Measurements from ENCODE around the gene NEGR1.

Gene NEGR1

DNA sequence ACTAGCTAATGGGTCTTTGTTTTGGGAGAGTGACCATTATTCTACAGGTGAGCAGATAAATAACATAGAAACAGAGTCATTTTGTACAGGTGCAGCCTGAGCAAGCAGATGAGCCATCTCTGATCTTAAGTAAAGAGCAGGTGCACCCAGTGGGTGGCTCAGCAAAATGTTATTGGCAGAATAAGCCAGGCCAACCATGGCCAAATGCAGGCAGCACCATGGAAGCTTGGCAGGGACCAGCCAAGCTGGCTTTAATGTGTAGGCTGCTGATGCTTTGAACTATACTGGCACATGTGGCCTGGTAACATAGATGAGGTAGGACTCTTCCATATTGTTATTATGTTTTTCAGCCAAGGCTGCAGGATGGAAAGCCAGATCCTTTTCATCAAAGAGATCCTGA lies 648.2 kb downstream of the NEGR1 start:
- no peak for DNase-seq (ENCODE audit: low read depth in 2 of 2)

DNA sequence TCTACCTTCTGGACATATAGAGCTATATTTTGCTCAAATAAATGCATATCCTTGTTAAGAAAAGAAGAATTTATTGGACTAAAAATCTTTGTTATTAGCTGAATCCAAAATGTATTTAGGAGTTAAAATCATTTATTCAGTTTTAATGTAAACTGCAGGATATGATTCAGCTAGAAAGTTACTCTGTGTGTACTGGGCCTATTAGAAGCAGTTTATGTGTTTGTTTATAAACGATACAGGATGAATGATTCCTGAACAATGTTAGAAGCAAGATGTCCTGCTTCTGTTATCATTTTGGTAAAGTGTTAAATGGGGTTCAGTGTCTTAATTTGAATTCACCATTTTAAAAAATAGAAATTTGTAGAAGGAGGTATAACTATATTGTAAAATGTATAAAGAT lies 652.3 kb downstream of the NEGR1 start:
- DNase-seq (ENCODE audit: low read depth in 2 of 2): no peak

DNA sequence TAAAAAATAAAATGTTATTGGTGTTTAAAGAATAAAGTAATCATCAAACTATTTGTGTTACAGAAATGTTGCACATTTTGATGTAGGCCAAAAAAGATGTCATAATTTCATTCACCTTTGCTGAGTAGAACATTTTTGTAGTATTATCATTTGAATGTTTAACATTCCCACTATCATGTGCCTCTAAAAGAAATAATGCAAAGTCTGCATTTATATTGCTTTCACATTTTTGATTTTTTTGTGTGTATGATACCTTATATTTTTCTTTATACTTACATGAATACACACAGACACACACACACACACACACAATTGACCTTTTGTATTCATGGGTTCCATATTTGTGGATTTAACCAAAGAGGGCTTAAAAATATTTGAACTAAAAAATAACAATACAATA lies 657.3 kb downstream of the NEGR1 start:
- no peak for DNase-seq (ENCODE audit: low read depth in 2 of 2)

DNA sequence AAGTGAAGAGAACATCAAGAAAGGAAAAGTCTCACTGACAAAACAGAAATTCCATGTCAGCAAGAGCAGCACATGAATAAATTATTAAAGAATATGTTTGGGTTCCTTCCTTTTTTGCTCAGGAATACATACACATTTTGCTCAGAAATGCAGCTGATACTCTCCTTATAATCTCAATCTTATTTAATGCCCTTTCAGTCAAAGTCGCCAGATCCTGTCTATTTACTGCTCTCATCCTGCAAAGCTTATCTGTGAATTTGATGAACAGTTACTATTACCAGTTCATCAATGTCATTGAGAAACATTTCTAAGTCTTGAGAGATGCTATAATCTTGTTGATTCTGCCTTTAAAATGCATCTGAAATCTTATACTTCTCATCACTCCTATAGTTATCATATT lies 658.5 kb downstream of the NEGR1 start:
- DNase-seq (ENCODE audit: low read depth in 2 of 2): no peak

DNA sequence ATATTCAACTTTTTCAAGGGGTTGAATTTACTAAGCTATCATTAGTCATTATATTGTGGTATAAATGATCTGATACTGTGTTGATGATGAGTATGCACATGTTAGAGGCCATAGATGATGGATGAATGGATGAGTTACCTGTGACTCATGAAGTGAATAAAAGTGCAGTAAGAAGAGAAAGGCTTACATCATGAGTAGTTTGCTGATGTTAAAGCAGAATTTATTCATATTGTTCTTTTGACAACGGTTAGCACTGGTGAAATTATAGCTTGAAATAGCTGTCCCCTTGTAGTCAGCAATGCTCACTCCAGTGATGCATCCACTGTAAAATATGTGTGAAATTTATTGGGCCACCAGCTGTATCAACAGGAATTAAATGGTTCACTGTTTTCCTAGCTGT lies 660.6 kb downstream of the NEGR1 start:
- no peak for DNase-seq (ENCODE audit: low read depth in 2 of 2)

DNA sequence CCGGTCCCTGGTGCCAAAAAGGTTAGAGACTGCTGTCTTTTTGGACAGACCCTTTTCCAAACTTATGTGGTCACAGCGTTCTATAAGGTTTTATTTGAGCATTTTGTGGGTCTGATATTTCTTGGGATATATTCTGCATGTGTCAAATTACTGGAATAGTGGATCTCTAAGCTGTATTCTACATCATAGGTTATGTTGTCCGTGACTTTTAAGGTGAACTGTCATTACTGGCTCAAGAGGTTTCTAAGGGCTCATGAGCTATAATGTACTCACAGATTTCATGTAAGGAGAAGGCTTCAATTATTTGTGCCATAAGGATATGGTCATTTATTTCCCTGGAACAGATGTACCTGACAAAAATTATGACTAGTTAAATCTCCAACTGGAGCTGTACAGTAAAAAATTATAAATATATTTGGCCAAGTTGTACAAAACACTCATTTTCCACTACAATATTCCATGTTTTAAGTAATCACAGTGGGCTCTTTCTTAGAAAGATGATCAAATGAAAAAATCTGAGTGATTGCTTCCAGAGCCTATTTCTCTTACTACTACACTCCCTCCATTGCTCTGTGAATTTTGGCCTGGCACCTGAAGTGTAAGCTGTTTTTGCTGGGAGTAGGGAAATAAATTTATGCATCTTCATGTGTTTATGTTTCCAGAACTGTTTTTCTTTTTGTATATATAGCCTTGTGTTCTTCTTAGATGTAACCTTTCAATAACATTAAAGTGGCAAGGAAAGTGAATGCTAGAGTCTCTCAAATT lies 663.4 kb downstream of the NEGR1 start:
- DNase-seq (ENCODE audit: low read depth in 2 of 2): no peak

DNA sequence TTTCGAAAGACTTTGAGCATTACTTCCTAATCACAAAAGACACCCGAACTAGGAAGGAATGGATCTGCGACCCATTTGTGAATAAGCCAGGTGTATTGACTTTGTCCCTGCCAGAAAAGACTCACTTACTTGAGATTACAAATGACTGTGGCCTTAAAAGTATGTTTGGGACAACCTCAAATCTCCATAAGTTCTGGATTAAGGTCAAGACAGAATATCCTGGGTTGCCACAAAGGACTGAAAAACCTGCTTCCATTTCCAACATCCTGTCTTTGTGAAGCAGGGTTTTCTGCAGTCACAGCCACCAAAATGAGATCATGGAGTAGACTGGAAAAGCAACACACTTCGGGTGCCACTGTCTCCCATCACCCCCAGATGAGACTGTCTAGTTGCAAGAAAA lies 664.1 kb downstream of the NEGR1 start:
- no peak for DNase-seq (ENCODE audit: low read depth in 2 of 2)

DNA sequence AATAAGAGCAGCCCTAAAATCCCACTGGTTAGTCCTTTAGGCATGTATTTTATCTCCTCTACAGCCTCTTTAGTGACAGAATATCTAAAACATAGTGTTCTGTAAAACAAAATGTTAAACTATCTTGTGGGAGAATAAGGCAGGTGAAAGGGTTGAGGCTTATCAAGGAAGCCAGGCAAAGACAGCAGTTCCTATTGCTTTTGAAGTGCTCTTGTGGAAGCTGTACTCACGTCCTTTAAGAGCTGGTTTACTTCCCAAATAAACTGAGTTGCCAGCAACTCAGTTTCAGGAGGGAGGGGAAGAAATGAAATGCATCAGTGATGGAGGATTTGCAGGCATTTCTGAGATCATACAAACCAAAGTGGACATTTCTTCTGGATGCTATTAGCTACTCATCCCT lies 671.9 kb downstream of the NEGR1 start:
- DNase-seq (ENCODE audit: low read depth in 2 of 2): no peak

DNA sequence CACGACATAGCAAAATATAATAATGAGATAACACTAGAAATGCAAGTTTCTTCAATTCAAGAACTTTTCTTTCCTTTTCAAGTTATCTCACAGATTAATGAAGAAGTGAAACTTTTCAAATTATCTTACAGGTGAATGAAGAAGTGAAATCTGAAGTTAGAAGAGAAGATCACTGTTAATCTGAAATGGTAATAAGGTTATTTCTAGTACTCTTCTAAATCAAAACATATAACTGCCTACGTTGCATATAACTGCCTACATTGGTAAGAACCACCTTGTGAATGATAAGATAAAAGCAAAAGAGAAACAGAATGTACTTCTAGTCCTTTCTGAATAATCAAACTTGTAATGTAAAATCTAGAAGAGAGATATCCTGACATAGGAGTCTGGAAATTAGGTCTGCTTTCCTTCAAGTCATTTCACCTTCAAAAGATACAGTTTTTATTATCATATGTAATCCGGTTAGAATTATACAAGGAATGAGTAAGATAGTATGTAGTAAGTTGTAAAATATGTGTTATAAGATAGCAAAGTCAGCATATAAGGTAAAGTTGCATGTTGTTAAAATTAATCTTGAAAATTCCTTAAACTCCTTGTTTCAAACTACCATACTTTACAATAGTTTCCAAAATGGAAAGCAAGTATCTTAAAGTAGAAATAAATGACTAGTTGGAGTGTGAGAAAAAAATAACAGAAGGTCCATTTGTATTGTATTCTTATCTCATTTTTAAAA lies 679.1 kb downstream of the NEGR1 start:
- DNase-seq (ENCODE audit: low read depth in 2 of 2): no peak

DNA sequence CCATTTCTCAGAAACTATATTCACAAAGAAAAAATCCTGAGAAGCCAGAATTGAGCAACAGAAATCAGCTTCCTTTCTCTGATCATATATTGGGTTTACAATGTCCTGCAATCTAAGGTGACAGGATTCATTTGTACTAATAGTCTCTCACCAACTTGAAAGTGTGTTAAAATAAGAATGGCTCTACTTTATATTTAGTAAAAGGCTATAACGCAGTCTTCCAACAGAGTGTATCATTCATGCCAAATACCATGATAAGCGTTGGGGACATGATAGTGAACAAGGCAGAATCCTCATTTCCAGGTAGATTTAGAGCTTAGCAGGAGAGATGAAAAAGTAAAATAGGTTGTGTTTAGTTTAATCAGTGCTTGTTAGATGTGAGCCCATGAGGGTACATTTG lies 682.3 kb downstream of the NEGR1 start:
- no peak for DNase-seq (ENCODE audit: low read depth in 2 of 2)

DNA sequence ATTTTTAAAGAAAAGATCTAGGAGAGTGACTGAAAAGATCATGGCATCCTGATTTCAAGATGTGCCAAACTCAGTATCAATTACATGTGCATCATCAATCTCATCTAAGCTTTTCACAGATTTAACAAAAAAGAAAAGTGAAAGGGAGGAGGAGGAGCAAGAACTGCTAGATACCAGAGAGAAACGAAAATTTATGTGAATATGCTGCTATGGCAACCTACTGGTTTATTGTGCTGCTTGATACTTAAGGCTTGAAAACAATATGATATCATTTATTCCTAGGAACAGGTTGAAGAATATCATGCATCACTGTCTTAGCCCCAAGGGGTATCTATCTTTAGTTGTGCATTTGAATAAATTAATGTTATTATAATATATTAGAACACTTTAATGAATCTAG lies 683.0 kb downstream of the NEGR1 start:
- no peak for DNase-seq (ENCODE audit: low read depth in 2 of 2)

DNA sequence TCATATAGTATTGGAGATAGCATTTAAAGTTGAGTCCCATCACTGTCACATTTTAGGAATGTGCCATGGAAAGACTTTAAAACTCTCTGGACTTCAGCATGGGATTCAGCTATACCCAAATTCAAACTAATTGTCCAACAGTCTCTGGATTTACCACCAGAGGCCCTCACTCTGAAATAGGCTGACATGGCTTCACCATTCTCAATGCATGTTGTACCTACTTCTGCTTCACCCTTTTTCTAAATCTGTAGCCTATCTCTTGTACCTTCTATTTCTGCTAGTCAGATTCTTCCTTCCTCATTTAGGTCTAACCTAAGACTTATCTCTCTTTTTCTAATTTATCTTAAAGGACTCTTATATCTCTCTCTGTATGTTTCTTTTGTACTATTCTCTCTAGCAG lies 688.8 kb downstream of the NEGR1 start:
- DNase-seq (ENCODE audit: low read depth in 2 of 2): no peak

DNA sequence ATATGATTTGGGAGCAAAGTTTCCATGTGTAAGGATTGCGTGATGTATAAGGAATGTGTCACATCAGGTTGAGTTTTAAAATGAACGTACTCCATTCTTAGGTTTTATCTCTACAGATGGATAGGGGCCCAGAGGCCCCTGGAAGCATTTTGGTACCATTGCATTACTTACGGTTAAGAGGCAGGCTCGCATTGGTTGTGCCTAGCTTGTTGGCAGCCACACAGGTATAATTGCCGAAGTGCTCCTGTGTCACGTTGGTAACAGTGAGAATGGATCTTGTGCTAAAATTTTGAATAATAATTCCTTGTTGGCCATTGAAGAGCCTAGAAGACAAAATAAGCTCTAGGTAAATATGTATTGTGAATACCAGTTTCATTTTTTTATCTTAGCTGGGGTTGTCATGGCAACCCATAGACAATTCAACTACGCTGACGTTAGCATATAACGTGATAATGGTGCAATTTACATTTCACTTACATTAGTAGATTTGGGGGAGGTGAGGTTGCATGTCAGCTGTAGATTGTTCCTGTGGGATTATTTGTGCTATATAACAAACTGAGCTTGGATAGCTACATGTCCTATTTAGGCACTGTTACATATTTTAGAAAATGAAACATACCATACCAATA lies 689.6 kb downstream of the NEGR1 start:
- DNase-seq (ENCODE audit: low read depth in 2 of 2): no peak

DNA sequence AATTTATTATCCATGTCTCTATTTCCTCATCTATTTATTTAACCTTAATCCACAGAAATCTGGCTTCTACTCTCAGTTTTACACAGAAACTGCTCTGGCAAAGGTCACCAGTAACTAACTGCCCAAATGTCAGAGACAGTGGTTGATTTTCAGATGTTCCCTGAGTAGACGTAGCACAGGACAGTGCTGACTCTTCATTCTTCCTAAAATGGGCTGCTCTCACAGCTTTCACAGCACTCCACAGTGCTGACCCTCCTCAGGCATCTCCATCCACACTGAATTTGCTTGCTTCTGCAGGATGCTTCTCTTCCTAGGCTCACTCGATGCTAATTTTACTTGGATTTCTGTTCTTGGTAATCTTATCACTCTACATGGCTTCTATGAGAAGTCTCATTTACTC lies 693.3 kb downstream of the NEGR1 start:
- no peak for DNase-seq (ENCODE audit: low read depth in 2 of 2)

DNA sequence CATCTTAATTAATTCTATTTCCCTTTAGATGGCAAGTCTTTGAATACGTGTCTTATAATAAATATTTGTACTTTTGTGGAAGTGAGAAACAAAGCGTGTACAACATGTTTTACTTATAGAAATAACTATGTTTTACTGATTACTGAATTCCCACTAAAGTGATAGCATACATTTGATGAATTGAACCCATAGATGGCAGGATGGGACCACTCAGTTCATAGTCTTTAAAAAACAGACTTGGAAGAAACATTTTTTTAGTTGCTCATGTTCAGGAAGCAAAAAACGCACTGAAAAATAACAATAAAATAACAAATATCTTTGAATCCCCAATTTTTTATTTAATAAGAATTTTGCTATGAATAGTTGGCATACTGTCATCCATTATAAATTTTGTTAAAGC lies 694.4 kb downstream of the NEGR1 start:
- no peak for DNase-seq (ENCODE audit: low read depth in 2 of 2)

DNA sequence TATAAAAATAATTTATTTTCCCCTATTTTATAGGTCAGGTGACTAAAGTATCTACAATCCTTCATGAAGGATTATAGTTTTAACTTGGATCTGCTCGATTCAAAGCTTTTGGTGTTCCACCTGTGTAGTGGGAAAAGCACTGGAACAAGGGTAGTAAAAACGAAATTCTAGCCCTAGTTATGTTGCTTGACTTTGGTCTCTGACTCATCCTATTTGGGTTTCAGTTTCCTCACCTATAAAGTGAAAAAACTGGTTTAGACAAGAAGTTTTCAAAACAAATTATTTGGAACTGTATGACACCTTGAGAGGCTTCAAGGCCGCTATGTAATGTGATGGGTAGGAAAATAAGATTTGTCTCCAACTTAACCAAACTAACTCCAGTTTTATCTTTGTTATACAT lies 696.3 kb downstream of the NEGR1 start:
- DNase-seq (ENCODE audit: low read depth in 2 of 2): no peak

DNA sequence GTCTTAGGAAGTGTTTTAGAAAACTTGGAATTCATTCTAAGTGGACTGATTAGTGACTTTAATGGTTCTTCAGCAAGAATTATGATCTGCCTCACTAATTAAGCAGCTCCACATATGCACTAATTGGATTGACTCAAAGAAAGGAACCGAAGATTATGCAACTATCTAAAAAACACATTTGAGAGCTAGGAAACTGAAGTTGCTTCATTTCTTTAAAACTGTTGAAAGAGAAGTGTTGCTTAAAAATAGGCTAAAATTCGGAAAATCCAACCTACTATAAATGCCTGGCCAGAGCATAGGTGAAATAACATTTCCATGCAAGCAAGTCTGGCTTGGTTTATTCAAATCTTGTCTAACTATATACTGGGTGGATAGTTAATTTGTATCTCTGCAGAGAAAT lies 698.6 kb downstream of the NEGR1 start:
- DNase-seq (ENCODE audit: low read depth in 2 of 2): no peak

DNA sequence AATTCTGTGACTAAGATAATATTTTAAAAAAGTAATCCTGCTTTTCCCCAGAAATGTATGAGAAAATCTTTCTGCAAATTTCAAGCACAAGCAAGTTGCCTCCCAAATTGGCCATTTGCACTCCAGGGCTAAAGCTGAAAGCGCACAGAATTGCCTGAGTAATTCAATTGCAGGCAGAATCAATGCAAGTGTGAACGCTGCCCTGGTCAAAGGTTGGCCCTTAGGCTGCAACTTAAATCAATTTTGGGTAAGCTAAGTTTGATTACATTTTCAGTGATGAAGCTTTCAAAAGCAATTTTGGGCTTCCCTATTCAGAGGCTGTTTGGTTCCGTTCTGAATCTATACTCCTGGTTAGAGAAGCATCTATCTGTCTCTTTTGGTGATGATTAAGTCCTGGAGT lies 699.7 kb downstream of the NEGR1 start:
- no peak for DNase-seq (ENCODE audit: low read depth in 2 of 2)

DNA sequence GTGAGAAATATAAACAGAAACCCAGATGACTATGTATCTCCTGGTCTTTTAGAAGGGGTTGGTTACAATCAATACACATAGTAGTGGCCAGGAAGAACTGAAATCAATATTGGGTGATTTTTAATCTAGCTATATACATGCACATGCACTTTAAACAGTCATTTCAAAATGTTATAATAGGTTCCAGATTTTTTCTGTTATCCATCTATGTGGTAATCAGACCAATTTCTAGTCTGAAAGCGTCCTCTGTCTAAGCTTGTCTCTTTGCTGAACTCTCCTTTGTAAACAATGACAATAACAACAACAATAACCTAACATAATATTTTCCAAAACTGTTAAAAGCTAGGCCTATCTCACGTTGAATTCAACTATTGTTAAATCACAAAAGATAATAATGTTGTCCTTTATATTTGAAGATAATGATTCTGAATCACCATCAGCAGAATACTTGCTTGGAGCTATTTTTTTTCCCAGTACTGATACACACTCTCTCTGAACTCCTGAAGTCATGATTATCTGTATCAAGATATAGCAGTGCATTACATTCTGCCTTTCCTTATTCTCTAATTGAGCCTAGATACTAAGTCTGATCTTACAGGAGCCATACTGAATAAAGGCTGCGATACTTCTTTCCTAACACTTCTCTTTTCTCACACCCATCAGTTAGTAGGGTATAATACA lies 704.7 kb downstream of the NEGR1 start:
- DNase-seq (ENCODE audit: low read depth in 2 of 2): no peak

DNA sequence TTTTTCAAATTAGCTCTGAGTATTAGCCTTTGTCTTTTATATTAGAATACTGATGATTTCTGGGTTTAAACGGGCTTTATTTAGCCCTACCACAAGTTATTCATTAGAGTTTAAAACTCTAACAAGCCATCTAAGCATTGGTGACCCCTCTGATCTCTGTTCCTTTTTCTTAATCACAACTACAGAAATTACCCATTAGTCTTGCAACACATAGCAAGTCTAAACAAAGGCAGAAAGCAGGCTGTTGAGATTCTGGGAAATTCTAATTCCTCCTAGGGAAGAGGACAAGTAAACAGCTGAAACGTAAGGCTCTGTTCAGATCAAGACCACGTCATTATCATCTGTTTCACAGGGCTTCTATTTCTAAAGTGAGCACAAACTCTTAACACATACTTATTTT lies 710.3 kb downstream of the NEGR1 start:
- no peak for DNase-seq (ENCODE audit: low read depth in 2 of 2)

DNA sequence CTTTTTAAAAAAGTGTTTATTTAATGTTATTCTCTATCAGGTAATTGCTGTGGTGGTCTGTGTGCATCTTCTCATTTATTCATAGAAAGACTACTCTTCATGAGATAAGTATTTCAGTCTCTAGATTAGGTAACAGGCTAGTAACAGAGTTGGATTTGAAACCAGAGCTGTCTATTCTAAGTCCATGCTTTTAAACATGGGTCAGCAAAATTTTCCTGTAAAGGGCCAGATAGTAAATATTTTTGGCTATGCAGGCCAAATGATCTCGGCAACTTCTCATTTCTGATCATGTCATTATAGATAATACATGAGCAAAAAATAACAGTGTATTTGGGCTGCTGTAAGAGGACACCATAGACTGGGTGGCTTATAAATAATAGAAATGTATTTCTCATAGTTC lies 715.9 kb downstream of the NEGR1 start:
- no peak for DNase-seq (ENCODE audit: low read depth in 2 of 2)

DNA sequence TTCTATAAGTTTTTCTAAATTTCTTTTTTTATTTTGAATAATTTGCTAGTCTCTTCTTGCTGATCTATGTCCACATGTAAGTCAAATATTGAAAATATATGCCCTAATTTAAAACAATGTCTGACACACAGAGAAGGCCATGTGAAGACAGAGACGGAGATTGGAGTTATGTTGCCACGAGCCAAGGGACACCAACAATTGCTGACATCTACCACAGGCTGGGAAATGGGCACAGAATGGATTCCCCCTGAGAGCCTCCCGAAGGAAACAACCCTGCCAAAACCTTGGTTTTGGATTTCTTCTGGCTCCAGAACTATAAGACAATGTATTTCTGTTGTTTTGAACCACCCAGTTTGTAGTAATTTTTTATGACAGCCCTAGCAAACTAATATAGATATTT lies 716.5 kb downstream of the NEGR1 start:
- DNase-seq (ENCODE audit: low read depth in 2 of 2): no peak

DNA sequence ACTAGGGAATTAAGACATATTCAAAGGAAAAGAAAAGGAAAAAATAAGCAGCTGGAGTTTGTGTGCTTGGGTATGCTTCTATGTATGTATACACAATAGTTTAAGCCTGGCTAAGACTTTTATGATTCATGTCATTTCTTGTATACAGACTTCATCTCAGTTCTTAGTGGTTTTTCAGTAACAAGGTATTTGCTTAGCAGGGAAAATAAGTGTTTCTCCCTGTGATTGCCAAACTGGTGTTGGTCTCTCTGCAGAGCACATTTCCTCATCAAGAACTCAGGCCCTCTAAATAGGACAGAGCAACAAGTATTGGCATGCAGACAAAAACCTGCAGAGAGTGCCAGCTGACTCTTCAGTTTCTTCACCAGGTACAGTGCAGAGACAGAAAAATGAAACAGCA lies 717.1 kb downstream of the NEGR1 start:
- no peak for DNase-seq (ENCODE audit: low read depth in 2 of 2)

All from stimulated activated CD8-positive, alpha-beta memory T cell treated with anti-CD3 and anti-CD28 coated beads, Interleukin-7, amount 100 ng/mL, for 1 hour (primary cell).